CD4-positive, alpha-beta T cell treated with Interferon gamma for 1 hour (primary cell): ENCODE results near the gene CCNG2.

Experiments used
- DNase-seq: peaks from one replicate; pipeline ENCODE4 v3.0.0-alpha.2; 2020

The CCNG2 gene

DNA sequence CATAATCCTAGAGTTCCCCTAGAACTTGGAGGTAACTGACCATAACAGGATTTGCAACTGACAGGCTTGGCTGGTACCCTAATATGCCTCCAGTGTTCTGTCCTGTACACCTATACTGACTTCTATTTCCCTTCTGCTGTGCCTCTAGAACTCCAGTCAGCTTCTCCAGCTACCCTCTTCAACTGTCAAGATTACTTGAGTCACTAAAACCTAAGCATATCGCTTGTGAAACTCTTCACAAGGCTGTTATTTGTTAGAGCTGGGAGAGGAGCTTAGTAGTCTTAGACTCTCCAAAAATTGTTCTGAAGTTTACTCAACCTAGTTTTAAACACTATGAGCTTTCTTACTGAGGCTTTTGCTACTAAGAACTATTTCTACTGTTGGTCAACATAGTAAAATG lies 52.0 kb downstream of the CCNG2 start:
- no peak for DNase-seq

DNA sequence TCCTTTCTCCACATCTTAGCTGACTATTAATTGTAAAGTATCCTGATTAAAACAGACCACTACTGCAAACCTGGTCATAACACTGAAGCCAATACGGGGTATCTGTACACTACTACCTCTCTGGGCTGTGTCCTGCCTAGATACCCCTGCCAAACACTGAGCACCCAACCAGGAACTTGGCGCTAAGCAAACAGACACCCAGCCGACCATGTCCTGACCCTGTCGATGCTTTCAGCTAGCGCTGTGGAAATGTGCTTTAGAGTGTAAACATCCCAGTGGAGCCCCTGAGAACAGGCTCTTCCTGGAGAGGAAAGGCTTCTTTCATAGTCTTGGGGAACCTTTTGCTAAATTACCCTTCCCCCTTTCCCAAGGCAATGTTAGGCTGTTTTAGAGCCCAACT lies 52.9 kb downstream of the CCNG2 start:
- DNase-seq = no peak

DNA sequence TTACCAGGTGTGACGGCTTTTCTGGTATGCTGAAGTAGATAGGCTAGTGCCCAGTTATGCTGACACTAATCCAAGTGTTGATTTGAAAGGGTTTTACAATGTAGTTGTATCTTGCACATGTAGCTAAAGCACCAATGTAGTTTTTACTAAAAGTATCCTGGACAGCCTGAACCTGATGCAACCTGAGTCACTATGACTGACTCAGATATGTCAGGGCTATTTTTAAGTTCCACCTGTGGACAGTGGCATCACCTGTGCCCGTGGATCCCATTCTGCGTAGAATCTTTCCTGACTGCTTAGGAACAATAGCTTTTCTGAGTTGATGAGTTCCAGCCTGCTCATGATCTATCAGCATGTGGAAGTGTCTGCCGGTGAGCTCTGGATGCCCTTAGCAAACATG lies 58.1 kb downstream of the CCNG2 start:
- DNase-seq = no peak

DNA sequence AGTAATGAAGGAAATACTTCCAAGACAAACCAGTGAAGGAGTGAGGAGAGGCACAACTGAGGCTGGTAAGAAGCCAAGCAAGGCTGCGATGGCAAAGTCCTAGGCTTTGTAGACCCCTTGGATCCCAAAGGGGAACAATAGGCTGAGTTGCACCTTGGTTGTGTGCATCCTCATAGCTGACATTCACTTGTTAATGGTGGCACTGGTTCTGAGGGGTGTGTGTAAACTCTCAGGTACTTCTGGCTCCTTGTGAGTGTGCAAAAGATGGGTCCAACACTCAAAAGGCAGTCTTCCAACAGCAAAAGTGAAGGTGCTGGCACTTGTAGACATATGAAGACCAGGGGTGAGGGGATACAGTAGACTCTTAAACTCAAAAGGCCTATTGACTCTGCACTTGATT lies 60.5 kb downstream of the CCNG2 start:
- no peak for DNase-seq

DNA sequence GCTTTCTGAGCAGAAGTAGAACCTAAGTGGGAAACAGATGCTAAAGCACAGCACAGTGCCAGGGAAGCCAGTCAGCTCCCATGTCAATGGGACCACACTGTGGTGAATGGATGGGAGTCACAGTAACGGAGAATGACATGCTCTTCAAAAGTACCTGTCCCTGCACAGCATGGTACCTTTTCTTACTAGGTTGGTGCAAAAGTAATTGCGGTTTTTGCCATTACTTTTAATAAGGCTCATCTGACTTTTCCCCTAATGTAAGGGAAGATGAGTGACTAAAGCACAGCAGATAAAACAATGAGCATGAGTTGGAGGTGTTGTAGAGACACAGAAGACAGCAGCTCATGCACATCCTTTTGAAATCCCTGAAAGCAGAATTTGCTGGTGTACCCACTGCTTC lies 62.3 kb downstream of the CCNG2 start:
- DNase-seq = no peak
